GM19043 (cell line): Measurements from ENCODE around the gene FCN1.
A peak's percentile ranks its signal among the peaks of the same experiment; 100 is the strongest.

Experiments
- ATAC-seq: cut with Tn5 transposase; IDR thresholded peaks from one replicate; pipeline ENCODE4 v1.9.1; 2021; ENCODE audit warnings: low read depth; ENCODE audit not compliant: unreplicated experiment

FCN1 gene

DNA sequence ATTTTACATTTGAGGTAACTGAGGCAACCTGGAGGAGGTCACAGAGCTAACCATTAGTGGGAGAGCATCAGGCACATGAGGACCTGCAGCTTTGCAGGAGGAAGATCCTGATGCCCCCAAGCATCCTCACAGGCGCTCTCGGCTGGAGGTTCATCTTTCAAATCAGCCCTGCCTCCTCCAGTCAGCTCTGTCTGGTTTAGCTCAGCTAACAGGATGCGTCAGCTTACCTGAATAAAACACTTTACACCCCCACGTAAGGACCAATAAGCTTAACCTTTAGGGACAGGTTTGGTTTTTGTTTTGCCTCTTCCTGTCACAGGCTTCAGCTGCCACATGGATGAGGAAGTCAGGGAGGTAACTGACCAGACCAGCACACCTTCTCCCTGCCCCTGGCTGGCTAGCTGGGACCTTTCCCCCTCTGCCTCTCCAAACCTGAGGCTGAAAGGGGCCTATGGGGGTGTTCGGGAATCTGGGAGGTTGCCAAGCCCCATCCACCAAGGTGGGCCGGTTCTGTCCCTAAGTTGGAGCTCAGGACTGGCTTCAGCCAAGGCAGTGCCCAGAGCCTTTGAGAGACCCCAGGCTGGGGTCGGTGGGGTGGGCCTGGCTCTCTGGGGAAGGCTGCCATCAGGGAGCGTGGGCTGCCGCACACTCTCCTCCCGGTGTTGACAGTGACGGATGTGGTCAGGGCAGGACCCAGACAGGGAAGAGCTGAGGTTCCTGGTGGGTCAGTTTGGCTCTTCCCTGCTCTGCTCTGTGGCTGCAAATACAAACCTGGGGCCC is 20.0 kb upstream of the FCN1 start:
- no peak for ATAC-seq

DNA sequence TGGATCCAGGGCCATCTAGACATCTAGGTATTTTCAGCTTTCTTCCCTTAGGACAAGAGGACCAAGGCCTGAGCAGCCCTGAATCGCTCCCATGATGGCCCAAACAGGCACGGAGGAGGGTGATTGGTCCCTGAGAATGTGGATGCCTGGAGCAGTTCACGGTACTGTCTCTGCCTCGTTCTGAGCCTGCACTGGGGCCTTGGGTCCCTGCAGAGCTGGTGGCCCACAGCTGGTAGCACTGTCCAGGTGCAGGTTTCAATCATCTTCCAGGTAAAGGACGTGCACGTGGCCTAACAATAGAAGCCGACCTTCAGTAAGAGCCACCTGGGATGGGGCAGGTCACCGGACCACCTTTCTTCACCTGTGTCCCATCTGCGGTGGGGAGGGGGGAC is 19.4 kb upstream of the FCN1 start:
- ATAC-seq = peak; percentile 32

DNA sequence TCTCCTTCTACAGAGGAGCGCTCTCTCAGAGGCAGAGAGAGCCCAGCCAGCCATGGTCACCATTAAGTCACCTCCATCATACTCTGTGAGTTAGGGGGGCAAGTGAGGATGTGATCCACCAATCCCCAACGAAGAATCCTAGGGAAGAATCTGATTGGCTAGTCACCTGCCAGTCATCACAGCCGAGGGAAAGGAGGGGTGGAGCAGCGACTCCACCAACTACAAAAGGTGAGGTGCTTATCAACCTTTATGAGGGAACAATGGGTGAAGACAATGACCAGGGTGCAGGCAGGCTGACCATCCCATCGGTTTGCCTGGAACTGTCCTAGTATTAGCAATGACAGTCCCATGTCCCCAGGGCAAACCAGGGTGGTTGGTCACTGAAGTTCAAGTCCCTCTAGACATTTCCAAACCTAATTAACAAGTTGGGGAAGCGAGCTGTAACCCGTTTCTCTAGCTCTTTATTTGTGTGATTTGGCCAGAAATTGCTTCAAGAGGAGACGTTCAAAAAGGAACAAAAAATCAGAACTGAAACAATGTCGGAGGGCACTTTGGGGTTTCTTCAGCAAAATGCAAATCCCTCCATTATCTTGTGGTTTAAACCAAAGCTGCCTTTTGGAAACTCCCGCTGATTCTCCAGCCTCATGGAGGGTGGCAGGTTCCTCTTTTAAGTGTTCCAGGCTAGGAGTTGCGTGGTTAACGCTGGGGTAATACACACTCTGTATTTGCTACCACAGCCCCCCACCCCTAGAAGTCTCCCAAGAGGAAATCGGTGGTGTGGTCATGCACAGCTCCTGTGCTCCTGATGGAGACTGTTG is 18.8 kb upstream of the FCN1 start:
- ATAC-seq = peak; percentile 46

DNA sequence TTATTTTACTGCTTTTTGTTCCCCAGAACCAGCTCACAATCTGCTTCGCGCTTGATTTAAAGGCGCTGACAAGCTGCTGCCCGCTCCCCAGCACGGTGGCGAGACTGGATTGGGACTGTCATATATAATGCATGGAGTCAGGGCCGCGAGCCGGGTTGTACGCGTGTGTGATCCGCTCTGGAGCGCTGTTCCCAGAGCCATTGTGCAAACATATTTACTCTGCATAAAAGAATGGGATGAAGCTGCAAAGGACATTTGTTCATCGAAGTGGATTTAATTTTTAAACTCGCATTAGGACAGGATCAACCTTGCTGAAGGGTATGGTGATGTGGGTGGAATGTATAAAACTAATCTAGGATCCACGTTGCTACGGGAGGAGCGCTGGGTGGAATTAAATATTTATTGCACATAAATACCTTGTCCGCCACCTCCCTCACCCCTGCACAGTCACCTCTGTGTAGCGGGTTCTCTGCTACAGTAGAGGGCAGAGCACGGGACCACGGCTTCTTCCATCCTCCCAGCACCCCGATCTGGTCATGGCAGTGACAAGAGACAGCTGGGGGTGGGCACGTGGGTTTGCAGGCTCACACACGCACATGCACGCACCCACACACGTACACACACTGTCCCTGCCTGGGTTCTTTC is 18.1 kb upstream of the FCN1 start:
- ATAC-seq = no peak

DNA sequence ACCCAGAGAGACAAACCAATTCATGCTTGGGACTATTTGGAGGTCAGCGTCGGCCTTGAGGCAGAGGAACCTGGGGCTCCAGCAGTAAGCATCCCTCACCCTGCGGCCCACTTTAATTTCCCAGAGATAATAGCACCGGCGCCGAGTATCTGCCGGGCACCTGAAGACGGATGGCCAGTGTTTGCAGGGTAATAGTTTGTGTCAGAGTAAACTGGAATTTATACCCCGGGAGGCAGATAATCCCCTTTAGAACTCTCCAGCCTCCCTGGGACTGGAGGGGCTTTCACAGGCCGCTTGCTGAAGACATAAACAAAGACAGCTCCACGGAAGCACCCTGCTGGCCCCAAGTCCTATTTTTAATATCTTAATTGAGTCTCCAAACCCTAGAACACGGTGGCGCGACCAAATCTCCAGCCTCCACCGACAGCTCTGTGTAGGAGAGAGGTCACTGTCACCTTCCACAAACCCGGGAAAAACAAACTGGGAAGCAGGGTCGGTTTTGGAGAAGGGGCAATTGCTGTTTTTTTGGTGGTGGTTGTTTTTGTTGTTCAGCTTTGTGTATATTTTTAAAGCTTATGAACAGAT is 17.4 kb upstream of the FCN1 start:
- no peak for ATAC-seq

DNA sequence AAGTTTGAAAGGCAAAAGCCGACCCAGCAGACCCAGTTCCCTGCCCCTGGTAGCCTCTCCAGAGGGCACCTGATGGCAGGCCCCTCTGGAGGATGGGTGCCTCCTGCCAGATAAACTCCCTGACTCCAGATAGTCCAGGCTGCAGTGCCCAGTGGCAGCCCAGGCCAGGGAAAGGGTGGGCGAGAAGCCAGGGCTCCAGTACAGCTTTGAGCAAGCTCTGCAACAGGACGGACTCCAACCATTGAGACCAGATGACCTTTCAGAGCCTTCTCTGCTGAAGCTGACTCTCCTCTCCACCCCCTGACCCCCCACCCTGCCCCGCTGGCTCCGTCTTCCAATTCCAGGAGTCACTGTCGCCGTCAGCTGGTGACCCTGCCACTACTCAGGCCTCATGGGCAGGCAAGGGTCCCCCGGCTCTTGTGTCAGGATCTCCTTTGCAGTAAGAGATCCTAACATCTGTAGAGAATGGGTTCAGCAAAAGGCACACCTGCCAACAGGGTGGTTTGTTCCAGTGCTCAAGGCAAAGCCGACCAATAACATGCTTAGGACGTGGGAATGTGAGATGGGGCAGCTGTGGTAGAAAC is 15.5 kb upstream of the FCN1 start:
- ATAC-seq = no peak

DNA sequence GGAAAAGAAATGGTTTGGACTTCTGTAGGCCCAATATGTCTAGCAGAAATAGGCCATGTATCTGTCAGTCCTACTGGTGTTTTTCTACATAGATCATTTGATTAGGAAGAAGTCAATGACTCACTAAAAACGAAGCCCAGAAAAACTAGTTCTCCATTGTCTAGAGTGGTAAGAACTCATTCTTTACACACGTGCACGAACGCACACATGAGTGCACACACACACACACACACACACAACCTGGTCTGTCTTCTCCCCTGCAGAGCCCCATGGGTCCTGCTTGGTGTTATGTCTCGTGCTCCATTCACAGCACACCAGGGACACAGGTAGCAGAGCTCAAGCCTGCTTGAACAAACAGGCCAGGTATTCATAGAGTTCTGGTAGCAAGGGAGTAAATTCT is 14.9 kb upstream of the FCN1 start:
- ATAC-seq = no peak

DNA sequence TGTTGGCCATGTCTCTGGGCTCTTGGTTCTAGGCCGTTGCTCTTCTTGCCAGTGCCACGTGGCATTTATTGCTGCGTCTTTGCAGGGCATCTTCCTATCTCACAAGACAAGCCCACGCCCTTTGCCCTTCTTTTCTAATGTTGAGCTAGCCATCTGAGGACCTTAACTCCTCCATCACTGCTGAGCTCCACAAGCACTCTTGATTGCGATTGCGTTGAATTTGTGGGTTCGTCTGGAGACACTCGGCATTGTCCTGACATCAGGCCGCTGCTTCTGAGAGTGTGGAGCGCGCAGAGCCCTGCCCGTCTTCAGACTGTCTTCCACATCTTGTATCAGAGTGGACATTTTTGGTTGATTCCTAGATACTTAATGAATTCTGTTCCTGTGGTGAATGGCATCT is 14.5 kb upstream of the FCN1 start:
- no peak for ATAC-seq

DNA sequence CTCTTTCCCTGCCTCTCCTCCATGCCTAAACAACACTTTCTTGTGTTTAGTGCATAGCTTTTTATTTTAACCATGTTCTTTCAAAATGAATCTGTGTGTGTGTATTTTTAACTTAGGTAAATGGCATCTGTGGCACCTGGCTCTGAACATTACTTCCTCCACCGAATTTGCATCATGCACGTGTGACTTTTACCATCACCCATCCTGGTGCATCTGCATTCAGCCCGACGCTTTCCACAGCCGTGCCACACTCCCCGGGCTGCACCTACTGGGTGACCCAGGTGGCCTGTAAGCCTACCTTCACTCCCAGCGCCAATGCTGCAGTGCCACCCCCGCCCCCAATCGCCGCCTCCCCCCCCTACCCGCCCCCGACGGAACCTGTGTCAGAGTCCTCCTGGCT is 12.7 kb upstream of the FCN1 start:
- no peak for ATAC-seq

DNA sequence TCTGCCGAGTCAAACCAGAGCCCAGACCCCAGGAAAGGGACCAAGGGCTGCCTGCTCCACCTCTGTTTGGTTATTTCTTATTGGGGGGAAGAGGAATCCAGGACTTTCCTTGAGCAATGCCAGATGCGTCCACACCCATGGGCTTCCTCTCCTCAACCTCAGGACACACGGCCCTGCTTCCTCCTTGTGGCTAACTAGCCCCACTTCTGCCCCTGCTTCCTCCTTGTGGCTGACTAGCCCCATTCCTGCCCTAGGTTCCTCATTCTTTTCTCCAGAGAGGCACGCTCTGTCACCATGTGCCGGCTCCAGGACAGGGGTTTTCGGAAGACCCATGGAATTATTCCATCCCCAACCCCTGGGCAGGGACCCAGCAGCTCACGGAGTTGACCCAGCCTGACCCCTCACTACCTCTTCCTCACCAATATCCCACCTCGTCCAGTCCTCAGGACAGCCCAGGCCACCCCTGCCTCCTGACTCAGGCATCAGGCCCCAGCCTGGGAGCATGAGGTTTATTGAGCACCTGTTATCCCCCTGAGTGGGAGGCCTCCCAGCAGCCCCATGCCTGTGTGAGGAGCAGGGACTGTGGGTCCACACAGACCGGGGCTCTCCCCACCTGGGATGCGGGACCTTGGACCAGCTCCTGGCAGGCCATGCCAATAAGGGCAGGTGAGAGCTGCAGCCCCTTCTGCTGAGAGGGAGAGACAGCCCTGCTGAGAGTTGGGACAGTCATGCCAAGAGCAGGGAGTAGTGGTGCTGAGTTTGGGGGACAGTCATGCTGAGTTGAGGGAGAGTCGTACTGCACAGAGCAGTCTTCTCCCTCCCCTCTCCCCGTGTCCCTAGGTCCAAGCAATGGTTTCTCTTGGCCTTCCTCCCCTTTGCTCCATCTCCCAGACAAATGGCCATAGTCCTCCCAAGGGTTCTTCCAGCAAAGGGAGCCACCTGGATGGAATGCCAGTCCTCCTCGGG is 11.8 kb upstream of the FCN1 start:
- no peak for ATAC-seq

DNA sequence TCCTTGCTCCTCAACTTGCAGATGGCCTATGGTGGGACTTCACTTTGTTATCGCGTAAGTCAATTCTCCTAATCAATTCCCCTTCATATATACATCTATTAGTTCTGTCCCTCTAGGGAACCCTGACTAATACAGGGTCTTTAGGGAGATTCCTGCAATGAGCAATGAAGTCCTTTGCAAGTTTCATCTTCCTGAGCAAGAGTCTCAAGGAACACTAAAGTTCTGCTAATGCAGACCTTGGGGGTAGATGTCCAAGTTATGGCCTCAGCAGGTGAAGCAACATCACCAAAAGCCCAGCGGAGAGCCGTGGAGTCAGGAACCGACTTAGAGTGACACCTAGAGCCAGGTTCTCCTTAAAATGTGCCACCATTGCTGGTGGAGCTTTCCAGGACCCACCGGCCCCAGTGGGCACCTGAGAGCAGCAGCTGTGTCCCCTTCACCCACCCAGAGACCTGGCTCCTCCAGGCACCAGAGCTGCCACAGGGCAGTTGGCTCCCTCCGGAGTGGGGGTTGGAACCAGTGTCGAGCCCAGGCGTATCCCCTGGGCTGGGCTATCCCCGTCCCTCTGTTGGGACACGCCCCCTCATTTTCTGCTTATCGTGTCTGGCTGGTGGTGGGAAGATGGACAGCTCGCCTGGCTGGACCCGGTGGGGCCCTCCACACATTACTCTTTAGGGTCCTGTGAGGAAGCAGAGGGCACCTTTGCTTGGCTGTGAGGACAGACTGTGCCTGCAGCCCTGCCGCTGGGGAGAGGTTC is 10.9 kb upstream of the FCN1 start:
- no peak for ATAC-seq

DNA sequence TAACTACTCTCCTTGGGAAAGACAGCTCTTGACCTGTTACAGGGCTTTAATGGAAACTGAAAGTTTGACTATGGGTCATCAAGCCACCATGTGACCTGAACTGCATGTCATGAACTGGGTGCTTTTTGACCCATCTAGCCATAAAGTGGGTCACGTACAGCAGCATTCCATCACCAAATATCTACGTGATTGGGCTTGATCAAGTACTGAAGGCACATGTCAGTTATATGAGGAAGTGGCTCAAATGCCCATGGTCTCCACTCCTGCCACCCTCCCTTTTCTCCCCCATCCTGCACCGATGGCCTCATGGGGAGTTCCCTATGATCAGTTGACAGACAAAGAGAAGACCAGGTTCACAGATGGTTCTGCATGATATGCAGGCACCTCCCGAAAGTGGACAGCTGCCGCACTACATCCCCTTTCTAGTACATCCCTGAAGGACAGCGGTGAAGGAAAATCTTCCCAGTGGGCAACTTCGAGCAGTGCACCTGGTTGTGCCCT is 7.3 kb upstream of the FCN1 start:
- no peak for ATAC-seq

DNA sequence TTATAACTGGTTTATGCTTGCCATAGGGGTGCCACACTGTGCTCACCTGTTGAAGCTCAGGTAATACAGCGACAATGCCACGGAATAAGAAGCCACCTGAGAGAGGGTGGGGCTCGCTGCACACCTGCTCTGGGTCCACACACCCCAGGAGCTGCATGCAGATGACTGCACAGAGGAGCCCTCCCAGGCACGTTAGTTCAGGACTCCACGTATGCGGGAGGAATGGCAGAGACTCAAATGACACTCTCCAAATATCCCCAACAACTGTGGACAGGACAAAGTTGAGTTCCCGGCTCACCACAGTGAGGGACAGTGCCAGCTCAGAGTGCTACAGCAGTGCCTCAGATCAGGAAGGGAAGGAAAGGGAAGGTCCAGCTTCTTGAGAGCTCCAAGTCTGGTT is 5.8 kb upstream of the FCN1 start:
- no peak for ATAC-seq

DNA sequence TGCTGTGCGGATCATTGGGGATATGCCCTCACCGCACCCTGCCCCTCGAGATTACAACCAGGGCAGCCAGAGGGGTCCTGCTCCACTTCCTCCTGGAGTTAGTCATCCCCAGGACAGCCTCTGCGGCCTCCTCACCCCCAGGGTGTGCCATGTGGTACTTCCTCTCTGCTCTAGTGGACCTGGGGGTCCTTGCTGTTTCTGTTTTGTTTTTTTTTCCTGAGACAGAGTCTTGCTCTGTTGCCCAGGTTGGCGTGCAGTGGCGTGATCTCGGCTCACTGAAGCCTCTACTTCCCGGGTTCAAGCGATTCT is 5.2 kb upstream of the FCN1 start:
- no peak for ATAC-seq

DNA sequence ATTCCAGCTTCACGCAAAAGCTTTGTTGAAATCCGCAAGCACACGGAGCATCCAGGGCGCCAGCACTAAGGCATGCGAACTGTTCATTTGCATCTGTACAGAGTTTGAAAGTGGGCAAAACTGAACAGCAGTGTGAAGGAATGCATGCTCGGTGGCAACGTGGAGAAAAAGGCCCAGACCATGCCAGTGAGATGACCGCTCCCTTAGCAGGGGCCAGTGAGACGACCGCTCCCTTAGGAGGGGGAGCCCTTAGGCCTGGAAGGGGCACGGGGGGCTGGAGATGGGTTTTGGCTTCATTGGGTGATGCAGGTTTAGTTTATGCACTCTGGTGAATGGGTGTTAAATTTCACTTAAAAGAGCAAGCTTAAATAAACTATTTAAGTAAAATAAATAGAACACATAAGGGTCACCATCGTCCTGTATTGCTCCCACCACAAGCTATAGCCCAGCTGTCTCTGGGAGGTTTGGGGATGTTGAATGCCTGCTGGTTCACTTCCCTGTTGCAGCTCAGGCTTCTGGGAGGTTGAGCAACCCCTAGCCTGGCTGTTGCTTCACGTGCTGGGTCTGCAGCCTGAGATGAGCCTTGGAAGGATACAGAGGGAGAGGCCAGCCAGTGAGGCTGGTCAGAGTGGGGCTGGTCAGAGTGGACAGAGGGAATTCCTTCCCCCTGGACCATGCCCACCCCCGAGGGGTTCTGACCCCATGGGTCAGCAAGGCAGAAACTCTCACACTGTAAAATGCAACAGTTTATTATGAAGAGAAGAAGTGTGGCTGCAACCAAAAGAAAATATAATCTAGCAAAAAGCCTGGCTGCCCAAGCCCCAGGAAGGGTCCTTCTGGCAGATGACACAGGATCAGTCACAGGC is 4.6 kb upstream of the FCN1 start:
- no peak for ATAC-seq

DNA sequence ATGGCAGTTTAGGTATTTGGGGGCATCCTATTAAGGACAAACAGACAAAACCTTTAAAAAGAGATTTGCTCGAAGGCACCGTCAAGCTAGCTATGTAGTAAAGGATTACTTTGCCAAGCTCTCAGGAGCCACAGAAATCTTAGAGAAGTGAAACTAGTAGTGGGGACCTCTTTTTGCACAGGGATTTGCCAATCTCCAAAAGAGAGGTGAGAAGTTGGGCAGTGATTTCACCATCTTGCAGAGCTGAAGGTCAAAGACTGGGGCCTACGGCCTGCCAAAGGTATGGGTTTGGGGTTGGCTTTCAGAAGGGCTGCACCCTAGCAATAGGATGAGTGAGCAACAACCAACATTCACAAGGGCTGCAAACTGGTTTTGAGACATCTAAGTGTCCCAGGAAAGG is 1.6 kb upstream of the FCN1 start:
- ATAC-seq = no peak

DNA sequence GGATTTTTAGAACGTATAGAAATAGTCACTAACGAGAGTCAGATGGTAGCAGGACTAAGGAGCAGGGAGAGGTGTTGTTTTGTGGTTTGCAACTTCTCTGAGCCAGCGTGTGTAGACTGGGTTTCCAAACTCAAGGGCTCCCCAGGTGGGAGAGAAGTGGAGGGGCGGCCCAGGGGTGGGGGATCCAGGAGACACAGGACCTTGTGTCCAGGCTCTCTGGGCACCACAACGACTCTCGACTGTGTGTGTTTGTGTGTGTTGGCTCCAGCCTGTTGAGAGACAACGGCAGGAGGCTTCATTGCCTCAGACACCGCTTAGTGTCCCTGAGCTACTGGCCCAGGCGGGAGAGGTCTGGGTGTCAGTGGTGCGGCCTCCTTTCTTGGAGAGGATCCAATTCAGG is 934 bp upstream of the FCN1 start:
- ATAC-seq = no peak

DNA sequence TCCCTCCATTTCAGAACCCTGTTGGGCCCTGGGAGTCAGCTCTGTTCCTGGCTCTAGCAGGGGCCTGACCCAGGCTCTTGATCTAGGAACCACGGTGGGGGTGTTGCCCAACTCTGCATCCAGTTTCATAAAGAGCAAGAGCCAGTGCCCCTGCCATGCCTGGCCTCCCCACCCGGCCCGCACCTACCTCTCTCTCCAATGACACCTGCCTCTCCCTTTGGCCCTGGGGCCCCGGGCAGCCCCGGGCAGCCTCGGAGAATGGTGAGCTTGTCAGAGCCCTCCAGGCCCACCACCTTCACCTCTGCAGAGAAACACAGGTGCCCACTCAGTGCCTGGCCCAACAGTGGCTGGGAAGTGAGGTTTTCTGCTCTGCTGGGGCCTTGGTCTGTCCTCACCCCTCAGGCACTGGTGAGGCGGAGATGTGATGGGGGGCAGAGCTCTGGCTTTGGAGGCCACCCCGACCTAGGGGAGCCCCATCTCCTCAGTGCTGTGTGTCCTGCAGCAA is 1.5 kb downstream of the FCN1 start:
- no peak for ATAC-seq
